Peyer's patch (tissue), 4 donors: Measurements from ENCODE around the gene DPY19L2. TPM values are rescaled to one million over a fixed set of nuclear protein-coding genes. Genes with fewer than 3 reads are reported as not detected.
"Not testable (repeated sequence)": the region's sequence is repeated elsewhere in the genome, so short reads cannot be mapped to it uniquely, and the experiment has no call there.

Experiments used
- DNase-seq, 3 donors: peaks; one replicate each; pipeline ENCODE4 v3.0.0-alpha.2; 2017 to 2019
- H3K27ac ChIP-seq, 4 donors: fragments of 200-600 bp; sonication (generic); one replicate each; pipeline ENCODE4 v1.5.1; 2016 to 2019
- H3K27me3 ChIP-seq, 2 donors: fragments of 200-600 bp; sonication (generic); one replicate each; pipeline ENCODE4 v1.5.1; 2019
- H3K36me3 ChIP-seq, 3 donors: fragments of 200-600 bp; sonication (generic); one replicate each; pipeline ENCODE4 v1.5.1; 2016 to 2019
- H3K4me1 ChIP-seq, 4 donors: fragments of 200-600 bp; sonication (generic); one replicate each; pipeline ENCODE4 v1.5.1; 2016 to 2019
- H3K4me3 ChIP-seq, 4 donors: fragments of 200-600 bp; sonication (generic); 1 replicate in 3 of 4; 2 replicates in 1 of 4; pipeline ENCODE4 v1.5.1; 2016 to 2019; ENCODE audit warnings: mild to moderate bottlenecking in 1 of 4
- H3K9me3 ChIP-seq, 4 donors: fragments of 200-600 bp; sonication (generic); one replicate each; pipeline ENCODE4 v1.5.1; 2016 to 2019; ENCODE audit warnings: mild to moderate bottlenecking in 1 of 4
- CTCF ChIP-seq, 6 experiments: fragments of 450-650 bp in 4 of 6; fragments of 200-600 bp in 2 of 6; sonication (generic) in 1 of 6; IDR thresholded peaks; one replicate each; pipeline ENCODE4 v1.5.1; 2017 to 2019; ENCODE audit warnings: antibody characterized with exemption in 6 of 6, mild to moderate bottlenecking in 3 of 6, moderate library complexity in 1 of 6
- POLR2A ChIP-seq, 2 donors: fragments of 450-650 bp; IDR thresholded peaks; one replicate each; pipeline ENCODE4 v1.5.1; 2017; ENCODE audit warnings: antibody characterized with exemption in 2 of 2, mild to moderate bottlenecking in 2 of 2, moderate library complexity in 2 of 2
- total RNA-seq, 4 donors: library from RNA; depleted of rRNA; stranded (reverse); fragments of >200 nt; gene quantifications; one replicate each; pipeline ENCODE4 v1.1.0, GENCODE V29; 2016

Gene DPY19L2
- total RNA-seq, 4 donors from 2014 or later = 0.35 to 7.4 (median 2.7) TPM

- not testable (repeated sequence) for H3K4me1 ChIP-seq, H3K36me3 ChIP-seq, H3K4me3 ChIP-seq, H3K27ac ChIP-seq, DNase-seq, H3K9me3 ChIP-seq, H3K27me3 ChIP-seq
Measured at GRCh38 chr12:63537838-63538237, 130.5 kb downstream of the DPY19L2 start.

DNA sequence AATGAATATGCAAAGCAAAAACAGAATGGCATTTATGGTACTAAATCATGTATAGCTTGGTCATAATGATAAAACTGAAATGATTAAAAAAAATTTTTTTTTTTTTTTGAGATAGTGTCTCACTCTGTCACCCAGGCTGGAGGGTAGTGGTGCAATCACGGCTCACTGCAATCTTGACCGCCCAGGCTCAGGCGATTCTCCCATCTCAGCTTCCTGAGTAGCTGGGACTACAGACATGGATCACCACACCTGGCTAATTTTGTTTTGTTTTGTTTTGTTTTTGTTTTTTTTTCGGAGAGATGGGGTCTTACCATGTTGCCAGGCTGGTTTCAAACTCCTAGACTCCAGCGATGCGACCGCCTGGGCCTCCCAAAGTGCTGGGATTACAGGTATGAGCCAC lies 138.7 kb downstream of the DPY19L2 start:
- not testable (repeated sequence) for H3K36me3 ChIP-seq, H3K27me3 ChIP-seq, H3K9me3 ChIP-seq, DNase-seq, H3K27ac ChIP-seq, H3K4me1 ChIP-seq, H3K4me3 ChIP-seq

DNA sequence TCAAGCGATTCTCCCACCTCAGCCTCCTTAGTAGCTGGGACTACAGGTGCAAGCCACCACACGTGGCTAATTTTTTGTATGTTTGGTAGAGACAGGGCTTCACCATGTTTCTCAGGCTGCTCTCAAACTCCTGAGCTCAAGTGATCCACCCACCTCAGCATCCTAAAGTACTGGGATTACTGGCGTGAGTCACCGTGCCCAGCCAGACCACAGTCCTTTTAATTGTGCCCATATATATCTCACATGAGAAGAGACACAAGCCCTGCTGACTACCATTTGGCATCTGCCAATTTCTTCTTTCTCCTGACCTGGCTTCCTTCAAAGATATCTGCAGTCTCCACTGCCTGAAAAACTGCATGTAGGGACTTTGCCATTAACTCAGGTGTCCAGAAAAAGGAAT lies 142.5 kb downstream of the DPY19L2 start:
- no peak overlapping the region for H3K4me3 ChIP-seq
- H3K27me3 ChIP-seq = no peaks in the 10 kb centered on the region
- H3K9me3 ChIP-seq = no peaks in the 10 kb centered on the region
- H3K27ac ChIP-seq = no peak overlapping the region
- H3K36me3 ChIP-seq = no peaks in the 10 kb centered on the region
- no peak for DNase-seq
- TF ChIP-seq CTCF (IDR thresholded peaks at IDR 0.05) = no peak
- no peak for TF ChIP-seq POLR2A (IDR thresholded peaks at IDR 0.05)
- H3K4me1 ChIP-seq = no peaks in the 10 kb centered on the region

DNA sequence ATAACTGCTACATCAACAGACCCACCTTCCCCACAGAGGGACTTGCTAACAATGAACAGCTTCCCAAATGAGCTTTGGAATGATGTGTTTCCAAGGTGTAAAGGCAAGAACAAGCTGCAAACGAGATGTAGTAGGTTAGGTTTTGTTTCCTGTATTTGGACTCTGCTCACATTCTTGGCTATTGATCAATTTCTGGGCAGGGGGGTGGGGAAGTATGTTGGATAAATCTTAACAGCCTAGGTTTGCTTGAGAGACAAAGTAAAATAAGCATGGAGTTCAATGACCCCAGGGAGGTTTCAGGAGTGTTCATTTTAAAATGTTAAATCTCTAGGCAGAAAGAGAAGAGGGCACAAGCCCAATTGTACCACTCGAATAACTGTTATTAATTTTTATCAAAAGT lies 146.6 kb downstream of the DPY19L2 start:
- no peaks in the 10 kb centered on the region for H3K36me3 ChIP-seq
- TF ChIP-seq POLR2A (IDR thresholded peaks at IDR 0.05) = no peak
- no peak for TF ChIP-seq CTCF (IDR thresholded peaks at IDR 0.05)
- H3K4me1 ChIP-seq = no peaks in the 10 kb centered on the region
- H3K27ac ChIP-seq = no peak overlapping the region
- no peaks in the 10 kb centered on the region for H3K9me3 ChIP-seq
- H3K27me3 ChIP-seq = no peaks in the 10 kb centered on the region
- no peak overlapping the region for H3K4me3 ChIP-seq
- DNase-seq = no peak

Other genes with a start within 250 kb of the DPY19L2 start
- 10 to 100 TPM in 2 of 4 donors, 1 to 10 TPM in 2; 6.1 to 15.7 (median 8.8) TPM for gene RXYLT1, start 111.4 kb upstream of the DPY19L2 start, total RNA-seq
- 10 to 100 TPM in 3 of 4 donors, 1 to 10 TPM in 1; 5.8 to 92.4 (median 16.4) TPM for gene SRGAP1, start 176.2 kb upstream of the DPY19L2 start, total RNA-seq